RKO (cell line): ENCODE results near the gene USP44.

Experiments used
- DNase-seq: peaks from one replicate; pipeline ENCODE4 v3.0.0-alpha.2; 2016; ENCODE audit warnings: low spot score

Gene USP44

GRCh38 chr12:95548539-95549391 is 2.5 kb downstream of the USP44 start:
- DNase-seq: no peak

DNA sequence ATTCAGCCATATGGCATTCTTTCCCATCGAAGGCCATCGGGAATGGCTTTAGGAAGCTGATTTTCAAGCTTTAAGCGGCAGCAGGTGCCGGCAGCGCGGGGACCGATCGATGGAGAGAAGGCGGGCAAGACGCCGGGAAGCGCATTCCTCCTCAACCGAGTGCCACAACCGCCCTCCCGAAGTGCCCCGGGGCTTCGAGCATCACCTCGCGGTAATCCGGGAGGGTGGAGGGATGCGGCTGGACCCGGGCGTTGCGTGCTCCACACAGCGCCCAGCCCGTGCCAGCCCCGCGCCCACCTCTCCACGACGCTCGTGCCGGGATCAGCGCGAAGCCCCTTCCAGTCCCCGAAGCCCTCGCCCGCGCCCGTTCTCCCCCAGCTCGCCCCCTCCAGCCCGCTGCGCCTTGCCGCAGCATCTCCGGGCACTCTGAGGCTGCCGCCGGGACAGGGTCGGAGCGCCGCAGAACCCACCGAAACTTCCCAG is 3.2 kb downstream of the USP44 start:
- no peak for DNase-seq

GRCh38 chr12:95547522-95548055 is 3.7 kb downstream of the USP44 start:
- no peak for DNase-seq

DNA sequence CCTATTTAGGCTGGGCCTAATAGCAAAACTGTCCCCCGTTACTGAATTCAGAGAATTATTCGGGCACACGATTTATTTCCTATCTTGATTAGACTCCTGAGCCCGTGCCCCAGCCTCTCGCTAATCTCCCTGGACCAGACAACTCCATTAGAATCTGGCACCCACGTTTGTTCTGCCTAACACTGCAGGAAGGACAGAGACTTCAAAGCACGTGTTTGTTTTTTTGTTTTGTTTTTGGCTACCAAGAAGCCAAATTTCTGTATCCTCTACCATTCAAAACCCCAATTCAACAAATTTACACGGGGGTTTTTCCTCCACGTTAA is 4.8 kb downstream of the USP44 start:
- DNase-seq: no peak

DNA sequence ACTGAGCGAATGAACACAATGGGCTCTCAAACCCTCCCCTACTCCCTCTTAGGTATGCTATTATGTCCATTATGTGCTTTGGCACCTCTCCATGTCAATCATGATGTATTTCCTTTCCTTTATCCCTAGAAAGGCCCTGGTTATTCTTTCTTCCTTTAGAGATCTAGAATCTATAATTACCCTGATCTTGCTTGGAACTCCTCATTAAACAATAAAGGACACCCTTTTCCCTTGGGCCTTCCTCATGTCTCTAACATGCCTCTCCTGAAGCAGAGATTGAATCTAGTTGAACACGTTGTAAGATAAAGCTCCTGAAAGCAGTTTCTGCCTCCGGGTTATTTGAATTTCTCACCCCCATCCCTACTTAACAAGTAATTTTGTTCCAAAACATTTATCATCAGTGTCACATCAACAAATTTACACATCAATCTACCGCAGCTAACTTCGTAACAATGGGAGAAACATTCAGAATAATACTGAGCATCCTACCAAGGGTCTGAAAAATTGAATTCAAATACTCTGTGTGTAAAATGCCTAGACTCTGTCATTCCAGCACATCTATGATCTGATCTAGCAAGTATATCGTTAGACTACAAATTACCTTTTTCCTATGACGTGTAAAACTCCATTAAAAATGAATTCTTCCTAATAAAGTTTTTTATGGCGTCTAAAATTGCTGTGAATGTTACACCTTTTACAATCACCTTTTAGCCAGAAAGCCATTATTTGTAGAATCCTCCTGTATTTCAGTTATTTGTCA is 5.4 kb downstream of the USP44 start:
- DNase-seq: no peak

- no peak for DNase-seq
Measured at GRCh38 chr12:95545303-95545702, 6.0 kb downstream of the USP44 start.

DNA sequence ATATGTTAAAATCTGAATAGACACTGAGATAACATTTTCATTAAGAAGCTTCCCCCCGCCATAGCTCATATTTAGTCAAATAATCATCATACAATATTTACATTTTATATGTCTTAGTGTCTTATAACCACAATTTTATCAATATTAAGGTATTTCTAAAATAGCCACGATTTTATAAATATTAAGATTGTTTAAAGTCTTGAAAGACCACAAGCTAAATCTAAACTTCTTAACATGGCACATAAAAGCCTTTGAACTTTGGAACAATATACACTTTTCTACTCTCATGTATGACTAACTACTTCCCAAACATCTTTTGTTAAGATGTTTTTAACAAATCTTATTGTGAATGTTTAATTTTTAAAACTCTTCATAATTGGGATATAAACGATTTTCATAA is 6.5 kb downstream of the USP44 start:
- no peak for DNase-seq

GRCh38 chr12:95543305-95543704 is 8.0 kb downstream of the USP44 start:
- DNase-seq: no peak

DNA sequence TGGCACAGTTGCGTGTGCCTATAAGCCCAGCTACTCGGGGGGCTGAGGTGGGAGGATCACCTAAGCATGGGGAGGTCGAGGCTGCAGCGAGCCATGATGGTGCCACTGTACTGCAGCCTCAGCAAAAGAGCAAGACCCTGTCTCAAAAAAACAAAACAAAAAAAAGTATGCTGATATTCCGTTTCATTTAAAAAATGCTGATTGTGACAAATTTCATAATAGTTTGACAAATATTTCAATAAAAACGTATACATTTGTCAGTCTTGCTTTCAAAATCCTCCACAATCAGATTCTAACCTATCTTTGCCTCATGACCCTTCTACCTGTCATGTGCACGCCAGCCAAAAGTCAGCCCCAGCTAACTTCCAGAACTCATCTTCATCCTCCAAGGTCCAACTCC is 9.8 kb downstream of the USP44 start:
- no peak for DNase-seq

GRCh38 chr12:95538656-95539055 is 12.6 kb downstream of the USP44 start:
- DNase-seq: no peak

DNA sequence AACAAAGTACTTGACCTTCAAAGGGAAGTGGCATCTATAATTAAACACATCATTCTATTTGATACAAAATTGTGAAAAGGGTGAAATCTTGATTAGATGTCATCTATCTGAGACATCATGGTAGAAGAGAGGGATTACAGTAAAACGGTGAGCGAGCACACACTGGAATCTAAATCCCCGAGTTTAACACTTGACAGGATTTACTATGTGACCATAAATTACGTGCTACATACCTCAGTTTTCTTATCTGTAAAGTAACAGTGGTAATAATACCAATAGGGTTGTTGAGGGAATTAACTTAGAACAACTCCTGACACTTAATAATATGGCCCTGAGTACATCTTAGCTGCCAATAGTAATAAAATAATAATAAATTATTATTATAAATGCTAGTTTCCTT is 13.3 kb downstream of the USP44 start:
- no peak for DNase-seq

DNA sequence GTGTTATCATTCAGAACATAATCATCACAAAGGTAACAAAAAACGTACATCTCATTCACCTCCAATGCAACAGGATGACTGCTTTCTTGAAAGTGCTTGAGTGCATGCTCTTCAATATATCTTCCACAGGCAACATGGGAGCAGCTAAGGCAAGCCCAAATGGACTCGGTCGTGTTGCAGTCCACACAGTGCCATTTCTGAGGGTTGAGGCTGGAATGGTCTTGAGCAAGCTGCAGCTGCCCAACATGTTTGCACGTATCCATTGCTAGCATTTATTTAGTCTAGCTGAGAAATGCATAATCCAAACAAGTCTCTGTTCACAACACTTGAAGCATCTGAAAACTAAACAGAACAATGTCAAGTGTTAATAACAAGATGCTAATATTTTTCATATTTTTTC is 17.3 kb downstream of the USP44 start:
- no peak for DNase-seq

GRCh38 chr12:95532851-95533250 is 18.4 kb downstream of the USP44 start:
- peak; percentile 15 for DNase-seq

GRCh38 chr12:95529693-95530225 is 21.5 kb downstream of the USP44 start:
- no peak for DNase-seq

GRCh38 chr12:95528431-95528830 is 22.8 kb downstream of the USP44 start:
- no peak for DNase-seq

DNA sequence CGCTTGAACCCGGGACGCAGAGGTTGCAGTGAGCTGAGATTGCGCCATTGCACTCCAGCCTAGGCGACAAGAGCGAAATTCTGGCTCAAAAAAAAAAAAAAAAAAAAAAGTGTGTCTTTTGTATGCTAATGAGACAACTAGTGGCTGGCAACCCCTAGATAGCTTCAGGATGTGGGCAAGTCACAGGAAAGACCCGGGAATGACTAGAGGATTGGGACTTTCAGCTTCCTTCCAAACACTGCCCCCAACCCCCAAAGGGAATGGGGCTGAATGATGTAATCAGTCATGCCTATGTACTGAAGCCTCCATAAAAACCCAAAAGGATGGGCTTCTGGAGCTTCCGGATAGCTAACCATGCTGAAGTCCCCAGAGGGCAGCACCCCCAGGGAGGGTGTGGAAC is 28.6 kb downstream of the USP44 start:
- no peak for DNase-seq

DNA sequence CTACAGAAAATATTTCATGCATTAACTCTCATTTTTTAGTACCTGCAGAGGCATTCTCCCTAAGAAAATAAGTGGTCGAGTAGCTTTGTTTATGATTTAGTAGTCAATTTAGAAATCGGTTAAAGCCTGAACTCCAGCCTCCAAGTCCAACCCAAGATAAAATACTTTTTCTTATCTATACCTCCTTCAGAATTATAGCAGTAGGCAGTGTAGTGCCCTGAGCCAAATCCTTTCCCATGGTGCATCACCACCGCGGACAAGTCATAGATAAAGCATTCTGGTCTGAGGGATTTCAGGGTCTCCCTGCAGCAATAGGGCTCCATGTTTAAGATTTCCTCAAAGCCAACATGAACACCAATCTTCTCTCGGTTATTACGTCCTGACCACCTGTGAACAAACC is 30.5 kb downstream of the USP44 start:
- no peak for DNase-seq

GRCh38 chr12:95518944-95519343 is 32.3 kb downstream of the USP44 start:
- DNase-seq: no peak

DNA sequence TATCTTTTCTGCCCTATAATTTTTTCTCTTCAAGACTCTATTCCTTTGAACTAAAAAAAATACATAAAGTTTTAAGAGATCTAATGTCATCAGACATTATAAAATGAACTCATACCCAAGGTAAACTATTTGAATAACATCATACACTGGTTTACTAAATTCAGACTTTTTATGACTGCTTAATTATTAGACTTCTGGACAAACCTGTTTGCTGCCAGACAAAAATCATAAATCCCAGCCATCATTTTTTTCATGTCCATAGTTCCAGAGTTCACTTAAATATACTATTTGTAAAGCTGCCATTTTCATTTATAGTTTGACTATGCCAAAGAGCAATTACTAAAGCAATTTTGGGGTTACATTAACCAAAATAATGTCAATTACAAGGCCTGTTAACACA is 34.0 kb downstream of the USP44 start:
- DNase-seq: no peak

DNA sequence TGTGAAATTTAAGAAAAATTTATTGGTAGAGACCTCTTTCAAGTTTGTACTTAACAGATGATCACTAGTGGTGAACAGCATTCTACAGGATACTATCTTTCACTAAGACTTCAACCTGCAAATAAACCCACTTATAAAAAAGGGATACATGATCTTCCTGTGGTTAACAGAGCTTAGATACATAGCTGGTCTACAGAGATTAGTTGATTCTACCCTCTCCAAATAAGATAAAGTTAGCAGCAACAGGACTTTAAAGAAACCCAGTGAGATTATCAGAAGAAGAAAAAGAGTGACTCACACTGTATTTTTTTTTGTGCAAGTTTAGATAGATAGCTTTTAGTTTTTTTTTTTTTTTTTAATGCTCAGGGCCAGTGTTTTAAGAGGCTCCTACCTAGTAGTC is 34.5 kb downstream of the USP44 start:
- no peak for DNase-seq

GRCh38 chr12:95515197-95515596 is 36.1 kb downstream of the USP44 start:
- no peak for DNase-seq

DNA sequence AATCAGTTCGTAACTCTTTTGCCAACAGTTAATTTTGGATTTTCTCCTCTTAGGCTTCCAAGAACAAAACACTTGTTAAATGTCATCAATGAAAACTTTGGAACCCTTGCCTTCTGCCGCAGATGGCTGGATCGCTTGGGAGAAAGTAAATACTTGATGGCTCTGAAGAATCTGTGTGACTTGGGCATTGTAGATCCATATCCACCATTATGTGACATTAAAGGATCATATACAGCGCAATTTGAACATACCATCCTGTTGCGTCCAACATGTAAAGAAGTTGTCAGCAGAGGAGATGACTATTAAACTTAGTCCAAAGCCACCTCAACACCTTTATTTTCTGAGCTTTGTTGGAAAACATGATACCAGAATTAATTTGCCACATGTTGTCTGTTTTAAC is 37.7 kb downstream of the USP44 start:
- DNase-seq: no peak

DNA sequence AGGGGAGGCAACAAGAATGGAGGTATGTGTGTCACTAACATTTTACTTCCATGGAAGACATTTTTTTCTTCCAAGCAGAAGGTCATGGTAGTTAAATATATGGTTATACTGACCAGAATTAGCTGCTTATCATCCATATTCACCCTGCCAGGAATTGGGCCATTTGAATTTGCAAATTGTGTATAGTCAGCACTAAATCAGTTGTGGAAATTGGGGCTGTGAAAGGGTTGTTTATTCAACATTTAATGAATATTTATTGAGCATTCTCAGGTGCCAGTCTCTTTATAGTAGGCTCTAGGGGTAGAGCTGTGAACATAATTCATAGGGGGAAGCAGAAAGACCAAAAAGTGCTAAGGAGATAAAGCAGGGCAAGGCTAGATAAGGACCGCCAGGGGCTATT is 39.3 kb downstream of the USP44 start:
- DNase-seq: no peak
